HL-60 (cell line): ENCODE results near the gene ELMO1.

Experiments
- DNase-seq, 2 experiments: peaks; one replicate each; pipeline ENCODE4 v3.0.0-alpha.2; 2010 to 2020; ENCODE audit warnings: low read depth in 1 of 2, low spot score in 1 of 2
- H3K27ac ChIP-seq: fragments of 250-450 bp; sonication (Bioruptor Pico); replicated peaks from 2 replicates; pipeline ENCODE4 v1.5.1; 2020; ENCODE audit warnings: mild to moderate bottlenecking, moderate library complexity
- H3K27me3 ChIP-seq: fragments of 250-450 bp; sonication (Bioruptor Pico); 2 replicates; pipeline ENCODE4 v1.5.1; 2021; ENCODE audit warnings: mild to moderate bottlenecking, moderate library complexity; ENCODE audit not compliant: insufficient read depth, poor library complexity, severe bottlenecking
- H3K4me3 ChIP-seq: replicated peaks from 2 replicates; pipeline ENCODE4 v1.5.1; 2011; ENCODE audit warnings: mild to moderate bottlenecking, control low read depth, low read length; ENCODE audit not compliant: insufficient read depth
- CTCF ChIP-seq: IDR thresholded peaks from one replicate; pipeline ENCODE4 v1.5.1; 2011; ENCODE audit warnings: low read length, control low read depth, inconsistent platforms; ENCODE audit not compliant: insufficient read depth
- GABPA ChIP-seq: IDR thresholded peaks from 2 replicates; pipeline ENCODE4 v1.6.1; 2012; ENCODE audit warnings: low read depth
- POLR2AphosphoS5 ChIP-seq: IDR thresholded peaks from 2 replicates; pipeline ENCODE4 v1.6.1; 2012; ENCODE audit warnings: low read depth
- REST ChIP-seq: IDR thresholded peaks from 2 replicates; pipeline ENCODE4 v1.6.1; 2012; ENCODE audit warnings: low read depth; ENCODE audit not compliant: insufficient replicate concordance
- SPI1 ChIP-seq: IDR thresholded peaks from 2 replicates; pipeline ENCODE4 v1.6.1; 2012; ENCODE audit warnings: low read depth, mild to moderate bottlenecking, borderline replicate concordance

The ELMO1 gene

GRCh38 chr7:36994456-36995112 is 454.1 kb downstream of the ELMO1 start:
- no peak for TF ChIP-seq REST
- no peak for TF ChIP-seq CTCF
- TF ChIP-seq POLR2AphosphoS5, result no peak
- TF ChIP-seq GABPA, result no peak
- TF ChIP-seq SPI1, result no peak
- Histone ChIP-seq H3K27ac (no peak overlapping the region), H3K27me3 (no peaks in the 10 kb centered on the region), H3K4me3 (no peak overlapping the region)
- DNase-seq, result no peak

GRCh38 chr7:36986948-36987724 is 461.5 kb downstream of the ELMO1 start:
- H3K27ac ChIP-seq, result no peak overlapping the region
- DNase-seq, result peak in 1 of 2 experiments; percentile 53
- no peak overlapping the region for H3K4me3 ChIP-seq
- no peaks in the 10 kb centered on the region for H3K27me3 ChIP-seq
- TF ChIP-seq CTCF (peak; percentile 80), REST (no peak), POLR2AphosphoS5 (no peak)

GRCh38 chr7:36986511-36986933 is 462.1 kb downstream of the ELMO1 start:
- Histone ChIP-seq H3K27ac (no peak overlapping the region), H3K4me3 (no peak overlapping the region), H3K27me3 (no peaks in the 10 kb centered on the region)
- no peak for DNase-seq
- no peak for TF ChIP-seq GABPA
- TF ChIP-seq SPI1, result no peak
- TF ChIP-seq POLR2AphosphoS5, result no peak
- TF ChIP-seq REST, result no peak
- TF ChIP-seq CTCF, result no peak
